Measurements from ENCODE around the gene YWHAB. TPM values are rescaled to one million over a fixed set of nuclear protein-coding genes. Genes with fewer than 3 reads are reported as not detected.

The YWHAB gene
- total RNA-seq (86.3 and 89.5 TPM in 2 replicates), polyA plus RNA-seq (163 and 169 TPM in 2 replicates)

DNA sequence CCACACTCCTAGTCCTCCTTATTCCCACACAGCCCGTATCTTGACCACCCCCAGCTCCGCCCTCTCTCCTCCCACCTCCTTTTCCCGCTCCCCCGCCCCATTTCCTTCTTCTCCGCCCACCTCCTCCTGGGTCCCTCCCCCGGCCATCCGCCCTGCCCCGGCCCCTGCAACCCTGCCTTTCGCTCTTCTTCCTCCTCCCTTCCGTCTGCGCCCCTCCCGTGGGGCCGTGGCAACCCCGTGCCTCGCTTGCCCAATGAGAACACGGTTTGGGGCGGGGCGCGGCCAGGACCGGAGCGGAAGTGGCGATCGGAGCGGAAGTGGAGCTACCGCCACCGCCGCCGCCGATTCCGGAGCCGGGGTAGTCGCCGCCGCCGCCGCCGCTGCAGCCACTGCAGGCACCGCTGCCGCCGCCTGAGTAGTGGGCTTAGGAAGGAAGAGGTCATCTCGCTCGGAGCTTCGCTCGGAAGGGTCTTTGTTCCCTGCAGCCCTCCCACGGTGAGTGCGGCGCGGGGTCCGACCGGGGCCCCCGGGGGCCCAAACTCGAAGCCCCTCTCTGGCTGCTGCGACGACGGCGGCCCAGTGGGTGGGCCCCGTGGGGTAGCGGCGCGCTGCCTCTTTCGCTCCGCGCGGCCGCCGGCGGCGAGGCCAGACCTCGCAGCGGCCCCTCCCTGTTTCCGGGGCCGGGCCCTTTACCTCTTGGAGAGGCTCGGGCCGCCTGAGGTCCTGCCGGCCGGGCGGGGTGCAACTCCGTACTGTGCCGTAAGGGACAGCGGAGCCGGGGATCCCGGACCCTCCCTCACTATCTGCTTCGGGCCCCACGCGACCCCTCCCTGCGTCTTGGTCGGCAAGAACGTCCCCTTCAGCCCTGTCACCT lies at the start of gene YWHAB:
Gene YWHAB (plus strand): TSS at position 314 of the 874 bp plus-strand sequence. CDS start 15,829 bp downstream, outside the sequence.
- Histone ChIP-seq H3K4me3 (peak within 1 kb of the TSS; percentile 61), H3K4me1 (ENCODE audit: insufficient read depth) (peaks cover 13% of the 10 kb centered on the region), H3K79me2 (peaks cover 50% of the 10 kb centered on the region), H2AFZ (peak within 1 kb of the TSS; percentile 69), H3K9me2 (replicated peaks; ENCODE audit: insufficient read depth) (no peaks in the 10 kb centered on the region), H3K4me2 (peak within 1 kb of the TSS; percentile 85), H3K27me3 (no peaks in the 10 kb centered on the region), H4K20me1 (ENCODE audit: insufficient read depth, poor library complexity, severe bottlenecking) (peaks cover 46% of the 10 kb centered on the region), H3K36me3 (replicated peaks; ENCODE audit: insufficient read depth, low read depth) (no peaks in the 10 kb centered on the region), H3K27ac (peak within 1 kb of the TSS; percentile 94), H3K9me3 (ENCODE audit: low read depth) (no peaks in the 10 kb centered on the region)
- WGBS (ENCODE audit: low lambda C conversion rate, missing lambda C conversion rate) = under 1% methylated on average over 68 of the region's 88 CpGs
- TF ChIP-seq, protein P1, sequence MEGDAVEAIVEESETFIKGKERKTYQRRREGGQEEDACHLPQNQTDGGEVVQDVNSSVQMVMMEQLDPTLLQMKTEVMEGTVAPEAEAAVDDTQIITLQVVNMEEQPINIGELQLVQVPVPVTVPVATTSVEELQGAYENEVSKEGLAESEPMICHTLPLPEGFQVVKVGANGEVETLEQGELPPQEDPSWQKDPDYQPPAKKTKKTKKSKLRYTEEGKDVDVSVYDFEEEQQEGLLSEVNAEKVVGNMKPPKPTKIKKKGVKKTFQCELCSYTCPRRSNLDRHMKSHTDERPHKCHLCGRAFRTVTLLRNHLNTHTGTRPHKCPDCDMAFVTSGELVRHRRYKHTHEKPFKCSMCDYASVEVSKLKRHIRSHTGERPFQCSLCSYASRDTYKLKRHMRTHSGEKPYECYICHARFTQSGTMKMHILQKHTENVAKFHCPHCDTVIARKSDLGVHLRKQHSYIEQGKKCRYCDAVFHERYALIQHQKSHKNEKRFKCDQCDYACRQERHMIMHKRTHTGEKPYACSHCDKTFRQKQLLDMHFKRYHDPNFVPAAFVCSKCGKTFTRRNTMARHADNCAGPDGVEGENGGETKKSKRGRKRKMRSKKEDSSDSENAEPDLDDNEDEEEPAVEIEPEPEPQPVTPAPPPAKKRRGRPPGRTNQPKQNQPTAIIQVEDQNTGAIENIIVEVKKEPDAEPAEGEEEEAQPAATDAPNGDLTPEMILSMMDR (IDR thresholded peaks at IDR 0.05; ENCODE audit: poor library complexity) = no peak
- no peak for TF ChIP-seq EZH2 (IDR thresholded peaks at IDR 0.05; ENCODE audit: borderline replicate concordance)
- peak; percentile 99 for DNase-seq (ENCODE audit: low spot score)

DNA sequence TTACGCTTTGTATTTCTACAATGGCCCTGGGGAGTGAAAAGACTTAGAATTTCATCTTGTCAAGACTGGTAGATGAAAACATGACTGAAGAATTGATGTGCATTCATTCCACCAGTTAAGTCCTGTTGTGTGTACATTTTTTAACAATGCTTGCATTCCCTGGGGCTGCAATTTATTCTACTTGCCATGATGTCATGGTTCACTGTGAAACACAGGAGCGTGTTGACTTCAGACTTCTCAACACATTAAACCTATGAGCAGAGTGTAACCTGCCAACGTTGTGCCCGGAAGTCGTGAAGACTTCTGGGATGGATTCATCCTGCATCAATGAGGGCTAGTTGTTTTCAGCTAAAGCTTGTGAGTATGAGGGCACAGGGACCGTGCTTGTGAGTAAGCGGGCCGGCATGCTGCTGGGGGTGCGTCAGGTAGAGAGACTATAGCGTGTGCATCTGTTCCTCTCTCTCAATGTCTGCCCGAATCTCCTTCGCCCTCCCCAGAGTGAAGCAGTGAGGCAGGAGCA lies 48.8 kb upstream of the YWHAB start:
- Histone ChIP-seq H3K4me2 (no peak overlapping the region), H3K4me3 (no peak overlapping the region), H3K9me2 (replicated peaks; ENCODE audit: insufficient read depth) (no peaks in the 10 kb centered on the region), H3K36me3 (replicated peaks; ENCODE audit: insufficient read depth, low read depth) (no peaks in the 10 kb centered on the region), H3K27me3 (no peaks in the 10 kb centered on the region), H2AFZ (no peak overlapping the region), H3K4me1 (ENCODE audit: insufficient read depth) (no peaks in the 10 kb centered on the region), H3K27ac (no peak overlapping the region), H3K9me3 (ENCODE audit: low read depth) (no peaks in the 10 kb centered on the region), H4K20me1 (ENCODE audit: insufficient read depth, poor library complexity, severe bottlenecking) (no peaks in the 10 kb centered on the region), H3K79me2 (no peaks in the 10 kb centered on the region)
- DNase-seq (ENCODE audit: low spot score) = no peak
- WGBS (ENCODE audit: low lambda C conversion rate, missing lambda C conversion rate) = 94% methylated on average over 12 of the region's 12 CpGs
- no peak for TF ChIP-seq EZH2 (IDR thresholded peaks at IDR 0.05; ENCODE audit: borderline replicate concordance)
- TF ChIP-seq, protein P1 (IDR thresholded peaks at IDR 0.05; ENCODE audit: poor library complexity) = no peak
- TF ChIP-seq EZH2phosphoT487 (IDR thresholded peaks at IDR 0.05; ENCODE audit: low read depth, severe bottlenecking, unreplicated experiment) = no peak

GRCh38 chr20:44837946-44838345 lies 47.6 kb upstream of the YWHAB start:
- TF ChIP-seq EZH2 (IDR thresholded peaks at IDR 0.05; ENCODE audit: borderline replicate concordance) = no peak
- no peak for TF ChIP-seq EZH2phosphoT487 (IDR thresholded peaks at IDR 0.05; ENCODE audit: low read depth, severe bottlenecking, unreplicated experiment)
- TF ChIP-seq, protein P1 (IDR thresholded peaks at IDR 0.05; ENCODE audit: poor library complexity) = no peak
- WGBS (ENCODE audit: low lambda C conversion rate, missing lambda C conversion rate) = 59% methylated on average over 3 of the region's 3 CpGs
- no peak overlapping the region for H3K4me3 ChIP-seq
- H3K4me2 ChIP-seq = no peak overlapping the region
- H4K20me1 ChIP-seq (ENCODE audit: insufficient read depth, poor library complexity, severe bottlenecking) = no peaks in the 10 kb centered on the region
- no peak overlapping the region for H3K27ac ChIP-seq
- no peaks in the 10 kb centered on the region for H3K79me2 ChIP-seq
- DNase-seq (ENCODE audit: low spot score) = no peak
- H3K9me3 ChIP-seq (ENCODE audit: low read depth) = no peaks in the 10 kb centered on the region
- no peak overlapping the region for H2AFZ ChIP-seq
- H3K27me3 ChIP-seq = no peaks in the 10 kb centered on the region
- no peaks in the 10 kb centered on the region for H3K36me3 ChIP-seq (replicated peaks; ENCODE audit: insufficient read depth, low read depth)
- H3K9me2 ChIP-seq (replicated peaks; ENCODE audit: insufficient read depth) = no peaks in the 10 kb centered on the region
- no peaks in the 10 kb centered on the region for H3K4me1 ChIP-seq (ENCODE audit: insufficient read depth)

Measured in hepatocyte (in vitro differentiated cells).